CD4-positive, alpha-beta T cell treated with Interleukin-6 for 4 hours (primary cell): ENCODE data around the gene DND1.
"Not testable (repeated sequence)": the region's sequence is repeated elsewhere in the genome, so short reads cannot be mapped to it uniquely, and the experiment has no call there.

ENCODE experiments used
- DNase-seq: peaks from one replicate; pipeline ENCODE4 v3.0.0-alpha.2; 2020; ENCODE audit warnings: mixed read lengths

Gene DND1

GRCh38 chr5:140628711-140629110 is 44.7 kb downstream of the DND1 start:
- DNase-seq, result no peak

- no peak for DNase-seq
Observed at GRCh38 chr5:140627972-140628371, 45.4 kb downstream of the DND1 start.

DNA sequence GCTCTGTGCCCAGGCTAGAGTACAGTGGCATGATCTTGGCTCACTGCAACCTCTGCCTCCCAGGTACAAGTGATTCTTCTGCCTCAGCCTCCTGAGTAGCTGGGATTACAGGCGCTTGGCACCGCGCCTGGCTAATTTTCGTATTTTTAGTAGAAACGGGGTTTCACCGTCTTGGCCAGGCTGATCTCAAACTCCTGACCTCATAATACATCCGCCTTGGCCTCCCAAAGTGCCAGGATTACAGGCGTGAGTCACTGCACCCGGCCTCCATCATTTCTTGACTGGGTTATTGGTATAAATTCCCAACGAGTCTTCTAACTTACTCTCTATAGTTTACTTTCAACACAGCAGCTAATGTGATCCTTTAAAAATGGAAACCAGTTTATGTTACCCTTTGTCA is 48.5 kb downstream of the DND1 start:
- not testable (repeated sequence) for DNase-seq

DNA sequence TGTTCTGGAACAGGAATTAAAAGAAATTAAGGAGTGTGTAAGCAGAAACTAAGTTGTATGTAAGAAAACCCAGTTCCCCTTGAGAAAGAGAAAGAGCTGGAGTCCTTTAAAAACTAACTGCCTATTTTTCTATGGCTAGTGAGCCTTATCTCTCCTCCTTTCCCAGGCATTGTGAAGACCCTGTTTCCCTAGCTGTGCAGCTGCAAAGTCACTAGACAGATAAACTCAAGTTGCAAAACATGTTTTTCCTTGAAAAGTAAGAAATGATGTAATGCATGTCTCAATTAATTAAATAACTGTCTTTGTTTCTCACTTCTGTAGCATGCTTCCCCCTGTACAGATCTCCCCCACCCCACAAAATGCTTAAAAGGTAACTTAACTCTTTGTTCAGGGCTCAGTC is 50.3 kb downstream of the DND1 start:
- not testable (repeated sequence) for DNase-seq

- no peak for DNase-seq
Observed at GRCh38 chr5:140622301-140622700, 51.1 kb downstream of the DND1 start.
